ENCODE results near the gene AASS. TPM values are rescaled to one million over a fixed set of nuclear protein-coding genes. Genes with fewer than 3 reads are reported as not detected.

Gene AASS
- total RNA-seq, 2 donors from 2014 or later, result 4.3 to 4.6 TPM

DNA sequence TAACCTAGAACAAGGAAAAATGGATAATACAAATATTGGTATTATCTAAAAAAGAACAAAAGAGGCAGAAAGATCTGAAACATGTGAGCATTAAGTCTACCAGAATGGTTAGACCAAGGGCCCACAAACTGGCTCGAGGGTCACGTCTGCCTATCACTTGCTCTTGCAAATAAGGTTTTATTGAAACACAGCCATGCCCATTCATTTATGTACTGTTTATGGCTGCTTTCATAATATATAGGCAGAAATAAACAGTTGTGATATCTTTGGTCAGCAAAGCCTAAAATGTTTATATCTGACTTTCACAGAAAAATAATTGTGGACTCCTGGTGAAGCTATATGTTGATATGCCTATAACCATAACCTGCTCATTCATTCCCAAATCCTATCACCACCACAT, 71.8 kb downstream of the AASS start:
- TF ChIP-seq, protein P1, sequence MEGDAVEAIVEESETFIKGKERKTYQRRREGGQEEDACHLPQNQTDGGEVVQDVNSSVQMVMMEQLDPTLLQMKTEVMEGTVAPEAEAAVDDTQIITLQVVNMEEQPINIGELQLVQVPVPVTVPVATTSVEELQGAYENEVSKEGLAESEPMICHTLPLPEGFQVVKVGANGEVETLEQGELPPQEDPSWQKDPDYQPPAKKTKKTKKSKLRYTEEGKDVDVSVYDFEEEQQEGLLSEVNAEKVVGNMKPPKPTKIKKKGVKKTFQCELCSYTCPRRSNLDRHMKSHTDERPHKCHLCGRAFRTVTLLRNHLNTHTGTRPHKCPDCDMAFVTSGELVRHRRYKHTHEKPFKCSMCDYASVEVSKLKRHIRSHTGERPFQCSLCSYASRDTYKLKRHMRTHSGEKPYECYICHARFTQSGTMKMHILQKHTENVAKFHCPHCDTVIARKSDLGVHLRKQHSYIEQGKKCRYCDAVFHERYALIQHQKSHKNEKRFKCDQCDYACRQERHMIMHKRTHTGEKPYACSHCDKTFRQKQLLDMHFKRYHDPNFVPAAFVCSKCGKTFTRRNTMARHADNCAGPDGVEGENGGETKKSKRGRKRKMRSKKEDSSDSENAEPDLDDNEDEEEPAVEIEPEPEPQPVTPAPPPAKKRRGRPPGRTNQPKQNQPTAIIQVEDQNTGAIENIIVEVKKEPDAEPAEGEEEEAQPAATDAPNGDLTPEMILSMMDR (IDR thresholded peaks at IDR 0.05), result no peak
- Histone ChIP-seq H3K36me3 (no peaks in the 10 kb centered on the region), H3K4me3 (no peak overlapping the region), H3K27ac (no peak overlapping the region), H3K27me3 (no peaks in the 10 kb centered on the region), H3K9ac (ENCODE audit: low read depth in 2 of 2, low read length in 2 of 2) (no peak overlapping the region), H3K9me3 (no peaks in the 10 kb centered on the region), H3K4me1 (no peaks in the 10 kb centered on the region)
- DNase-seq, result no peak
- intact Hi-C loops (cut with DNase I), result no loop called here

DNA sequence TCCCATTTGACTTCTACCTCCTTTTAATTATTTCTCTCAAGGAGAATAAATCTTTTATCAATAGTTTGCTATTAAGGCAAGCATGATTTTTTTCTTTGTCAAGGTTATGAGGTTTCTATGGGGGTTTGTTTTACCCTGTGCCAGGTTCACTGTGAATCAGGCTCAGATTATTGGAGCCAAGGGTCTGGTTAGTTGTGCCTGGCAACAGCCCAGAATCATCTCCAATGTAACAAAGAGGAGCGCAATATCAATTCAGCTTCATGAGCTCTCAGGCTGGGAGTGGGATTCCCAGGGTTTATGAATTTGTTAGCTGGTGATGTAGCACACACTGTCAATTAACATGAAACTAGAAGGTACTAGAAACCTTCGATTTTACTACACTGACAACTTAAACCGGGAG, 73.2 kb downstream of the AASS start:
- Histone ChIP-seq H3K27ac (no peak overlapping the region), H3K9me3 (no peaks in the 10 kb centered on the region), H3K4me3 (no peak overlapping the region), H3K36me3 (no peaks in the 10 kb centered on the region), H3K4me1 (no peaks in the 10 kb centered on the region), H3K9ac (ENCODE audit: low read depth in 2 of 2, low read length in 2 of 2) (no peak overlapping the region), H3K27me3 (no peaks in the 10 kb centered on the region)
- intact Hi-C loops (cut with DNase I), result no loop called here
- no peak for DNase-seq
- TF ChIP-seq, protein P1 (IDR thresholded peaks at IDR 0.05), result no peak

DNA sequence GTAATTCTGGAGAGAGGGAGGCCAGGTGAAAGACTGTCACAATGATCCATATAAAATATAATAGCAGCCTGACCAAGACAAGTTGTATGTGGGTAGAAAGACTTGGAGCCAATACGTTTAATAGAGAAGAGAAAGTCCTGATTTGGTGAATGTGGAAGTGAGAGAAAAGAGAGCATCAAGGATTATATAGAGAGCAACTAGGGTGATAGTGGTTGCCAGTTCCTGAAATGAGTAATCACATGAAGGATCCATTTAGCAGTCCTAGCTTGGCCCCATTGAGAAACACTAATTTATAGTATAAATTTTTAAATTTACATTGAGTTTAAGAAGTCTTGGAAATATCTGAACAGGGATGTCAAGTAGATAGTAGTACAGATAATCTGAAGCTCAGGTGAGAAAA, 74.0 kb downstream of the AASS start:
- intact Hi-C loops (cut with DNase I), result no loop called here
- H3K9ac ChIP-seq (ENCODE audit: low read depth in 2 of 2, low read length in 2 of 2), result no peak overlapping the region
- H3K4me1 ChIP-seq, result no peaks in the 10 kb centered on the region
- H3K27me3 ChIP-seq, result no peaks in the 10 kb centered on the region
- no peaks in the 10 kb centered on the region for H3K36me3 ChIP-seq
- no peak overlapping the region for H3K27ac ChIP-seq
- TF ChIP-seq, protein P1 (IDR thresholded peaks at IDR 0.05), result no peak
- no peak for DNase-seq
- no peaks in the 10 kb centered on the region for H3K9me3 ChIP-seq
- H3K4me3 ChIP-seq, result no peak overlapping the region

DNA sequence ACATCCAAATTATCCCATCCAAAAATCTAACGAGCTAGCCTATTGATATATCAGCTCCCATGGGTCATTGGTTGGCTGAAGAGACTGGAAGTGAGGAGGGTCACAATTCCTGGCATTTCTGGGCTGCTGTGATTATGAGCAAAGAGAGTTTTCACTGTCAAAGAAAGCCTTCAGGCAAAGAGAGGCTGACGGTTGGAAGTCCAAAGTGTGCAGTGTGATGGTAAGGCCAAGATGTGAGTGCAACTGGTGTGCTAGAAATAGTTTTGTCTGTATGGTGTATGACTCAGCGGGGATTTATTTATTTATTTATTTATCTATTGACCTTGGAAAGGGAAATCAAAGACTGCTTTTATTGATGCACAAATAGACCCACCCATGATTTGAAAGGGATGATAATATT, 75.0 kb downstream of the AASS start:
- Histone ChIP-seq H3K36me3 (no peaks in the 10 kb centered on the region), H3K9ac (ENCODE audit: low read depth in 2 of 2, low read length in 2 of 2) (no peak overlapping the region), H3K9me3 (no peaks in the 10 kb centered on the region), H3K27me3 (no peaks in the 10 kb centered on the region), H3K27ac (no peak overlapping the region), H3K4me3 (no peak overlapping the region), H3K4me1 (no peaks in the 10 kb centered on the region)
- intact Hi-C loops (cut with DNase I), result no loop called here
- TF ChIP-seq, protein P1 (IDR thresholded peaks at IDR 0.05), result no peak
- DNase-seq, result no peak

DNA sequence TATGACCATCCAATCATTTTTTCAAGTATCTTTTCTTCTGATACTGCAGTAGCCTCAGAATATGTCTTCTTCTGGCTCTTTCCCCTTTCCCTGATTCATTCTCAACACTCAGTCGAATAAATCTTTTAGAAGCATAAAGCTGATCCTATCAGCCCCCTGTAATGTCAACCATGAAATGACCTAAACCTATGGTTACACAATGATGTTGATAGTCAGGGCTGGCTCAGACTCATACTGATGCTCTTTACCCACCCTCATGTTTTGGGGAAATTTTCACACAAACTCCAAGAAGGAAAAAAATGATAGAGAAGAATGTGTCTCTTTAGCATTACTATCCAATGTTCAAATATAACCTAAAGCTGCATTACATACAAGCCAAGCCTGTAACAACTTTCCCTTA, 76.0 kb downstream of the AASS start:
- Histone ChIP-seq H3K27ac (no peak overlapping the region), H3K4me1 (no peaks in the 10 kb centered on the region), H3K27me3 (no peaks in the 10 kb centered on the region), H3K4me3 (no peak overlapping the region), H3K9me3 (no peaks in the 10 kb centered on the region), H3K36me3 (no peaks in the 10 kb centered on the region), H3K9ac (ENCODE audit: low read depth in 2 of 2, low read length in 2 of 2) (no peak overlapping the region)
- no peak for DNase-seq
- intact Hi-C loops (cut with DNase I), result no loop called here
- TF ChIP-seq, protein P1 (IDR thresholded peaks at IDR 0.05), result no peak

DNA sequence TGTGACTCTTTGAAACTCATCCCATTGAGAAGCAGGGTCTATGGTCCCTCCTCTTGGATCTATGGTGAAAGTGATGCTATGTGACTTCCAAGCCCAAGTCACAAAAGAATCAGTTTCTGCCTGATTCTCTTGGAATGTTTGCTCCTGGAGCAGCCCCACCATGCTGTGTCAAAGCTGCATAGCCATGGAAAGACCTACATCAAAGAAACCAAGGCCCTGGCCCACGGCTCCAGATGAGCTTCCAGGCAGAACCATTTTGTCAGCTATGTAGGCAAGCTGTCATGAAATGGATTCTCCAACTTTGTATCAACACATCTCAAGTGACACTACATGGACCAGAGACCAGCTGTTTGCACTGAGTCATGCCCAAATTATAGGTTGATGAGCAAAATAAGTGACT, 77.0 kb downstream of the AASS start:
- no peak overlapping the region for H3K27ac ChIP-seq
- intact Hi-C loops (cut with DNase I), result no loop called here
- no peaks in the 10 kb centered on the region for H3K36me3 ChIP-seq
- H3K4me3 ChIP-seq, result no peak overlapping the region
- no peaks in the 10 kb centered on the region for H3K9me3 ChIP-seq
- H3K4me1 ChIP-seq, result no peaks in the 10 kb centered on the region
- TF ChIP-seq, protein P1 (IDR thresholded peaks at IDR 0.05), result no peak
- no peak for DNase-seq
- no peak overlapping the region for H3K9ac ChIP-seq (ENCODE audit: low read depth in 2 of 2, low read length in 2 of 2)
- no peaks in the 10 kb centered on the region for H3K27me3 ChIP-seq

Data from colonic mucosa (tissue), 4 donors.